ENCODE data around the gene DDX18. TPM values are rescaled to one million over a fixed set of nuclear protein-coding genes. Genes with fewer than 3 reads are reported as not detected.

The DDX18 gene
- total RNA-seq, 1 experiment from 2014 or later = 42.8 TPM

GRCh38 chr2:117835990-117836760 lies 21.7 kb downstream of the DDX18 start:
- POLR2A ChIA-PET (ENCODE audit: unreplicated experiment) = no interaction called here
- peak; percentile 35 for DNase-seq
- BruUV-seq (replicated peaks) = no TSS peak

GRCh38 chr2:117845304-117845703 lies 30.8 kb downstream of the DDX18 start:
- TF ChIP-seq EZH2phosphoT487 (IDR thresholded peaks at IDR 0.05; ENCODE audit: borderline replicate concordance, low read length) (no peak), CTCF (conservative IDR thresholded peaks at IDR 0.05; ENCODE audit: low read depth, low read length) (no peak), EZH2 (IDR thresholded peaks at IDR 0.05; ENCODE audit: low read length, unreplicated experiment) (no peak)
- Histone ChIP-seq H3K79me2 (ENCODE audit: low read length) (no peaks in the 10 kb centered on the region), H3K9me2 (replicated peaks; ENCODE audit: low read length) (no peaks in the 10 kb centered on the region), H3F3A (ENCODE audit: low read length, unreplicated experiment) (no peaks in the 10 kb centered on the region), H3K27ac (ENCODE audit: low read length) (no peak overlapping the region), H3K4me1 (ENCODE audit: insufficient read depth, low read length) (no peaks in the 10 kb centered on the region), H3K4me3 (ENCODE audit: low read length) (no peak overlapping the region), H4K20me1 (ENCODE audit: low read length) (no peaks in the 10 kb centered on the region), H3K27me3 (ENCODE audit: low read length) (no peaks in the 10 kb centered on the region), H3K9me3 (ENCODE audit: low read length) (no peaks in the 10 kb centered on the region), H3K4me2 (ENCODE audit: low read length) (no peak overlapping the region), H3K36me3 (ENCODE audit: low read depth, low read length) (no peaks in the 10 kb centered on the region), H3K9ac (ENCODE audit: low read length) (no peak overlapping the region), H2AFZ (ENCODE audit: low read length) (no peak overlapping the region)
- BruUV-seq (replicated peaks) = no TSS peak
- intact Hi-C loops (cut with micrococcal nuclease) = no loop called here
- CTCF ChIA-PET = no interaction called here
- ATAC-seq (no peak), DNase-seq (no peak)
- POLR2A ChIA-PET (ENCODE audit: unreplicated experiment) = no interaction called here

More at GRCh38 chr2:117835990-117836760, 21.7 kb downstream of the DDX18 start:
- intact Hi-C loops (cut with micrococcal nuclease) = loop anchor here (5.0 kb wide), 1 partner anchor 166 kb away; no protein-coding TSS in a partner anchor
- Histone ChIP-seq H3K27me3 (ENCODE audit: low read length) (no peaks in the 10 kb centered on the region), H4K20me1 (ENCODE audit: low read length) (no peaks in the 10 kb centered on the region), H3K79me2 (ENCODE audit: low read length) (no peaks in the 10 kb centered on the region), H3F3A (ENCODE audit: low read length, unreplicated experiment) (no peaks in the 10 kb centered on the region), H3K9me2 (replicated peaks; ENCODE audit: low read length) (no peaks in the 10 kb centered on the region), H3K4me3 (ENCODE audit: low read length) (no peak overlapping the region), H3K4me2 (ENCODE audit: low read length) (no peak overlapping the region), H3K27ac (ENCODE audit: low read length) (no peak overlapping the region), H3K36me3 (ENCODE audit: low read depth, low read length) (peaks cover 4% of the 10 kb centered on the region; the same call in 1 of the 2 replicates), H3K4me1 (ENCODE audit: insufficient read depth, low read length) (no peaks in the 10 kb centered on the region), H2AFZ (ENCODE audit: low read length) (no peak overlapping the region), H3K9me3 (ENCODE audit: low read length) (no peaks in the 10 kb centered on the region), H3K9ac (ENCODE audit: low read length) (no peak overlapping the region)
- peak; percentile 64 for ATAC-seq
- CTCF ChIA-PET = no interaction called here
- TF ChIP-seq CTCF (conservative IDR thresholded peaks at IDR 0.05; ENCODE audit: low read depth, low read length) = peak; percentile 64
- no peak for TF ChIP-seq EZH2phosphoT487 (IDR thresholded peaks at IDR 0.05; ENCODE audit: borderline replicate concordance, low read length)

GRCh38 chr2:117850015-117850414 lies 35.5 kb downstream of the DDX18 start:
- Histone ChIP-seq H3K4me1 (ENCODE audit: insufficient read depth, low read length) (peaks cover 3% of the 10 kb centered on the region), H3K79me2 (ENCODE audit: low read length) (no peaks in the 10 kb centered on the region), H3F3A (ENCODE audit: low read length, unreplicated experiment) (no peaks in the 10 kb centered on the region), H3K27ac (ENCODE audit: low read length) (no peak overlapping the region), H3K27me3 (ENCODE audit: low read length) (no peaks in the 10 kb centered on the region), H3K9me3 (ENCODE audit: low read length) (no peaks in the 10 kb centered on the region), H3K36me3 (ENCODE audit: low read depth, low read length) (no peaks in the 10 kb centered on the region), H2AFZ (ENCODE audit: low read length) (no peak overlapping the region), H3K4me2 (ENCODE audit: low read length) (no peak overlapping the region), H3K4me3 (ENCODE audit: low read length) (no peak overlapping the region), H3K9me2 (replicated peaks; ENCODE audit: low read length) (no peaks in the 10 kb centered on the region), H4K20me1 (ENCODE audit: low read length) (no peaks in the 10 kb centered on the region), H3K9ac (ENCODE audit: low read length) (no peak overlapping the region)
- POLR2A ChIA-PET (ENCODE audit: unreplicated experiment) = no interaction called here
- ATAC-seq (no peak), DNase-seq (no peak)
- CTCF ChIA-PET = no interaction called here
- intact Hi-C loops (cut with micrococcal nuclease) = no loop called here
- no TSS peak for BruUV-seq (replicated peaks)
- TF ChIP-seq EZH2 (IDR thresholded peaks at IDR 0.05; ENCODE audit: low read length, unreplicated experiment) = no peak
- TF ChIP-seq EZH2phosphoT487 (IDR thresholded peaks at IDR 0.05; ENCODE audit: borderline replicate concordance, low read length) = no peak
- no peak for TF ChIP-seq CTCF (conservative IDR thresholded peaks at IDR 0.05; ENCODE audit: low read depth, low read length)

Data from PC-3 (cell line).